CD4-positive, alpha-beta T cell (primary cell): ENCODE results near the gene TMPRSS6. TPM values are rescaled to one million over a fixed set of nuclear protein-coding genes. Genes with fewer than 3 reads are reported as not detected.
A peak's percentile ranks its signal among the peaks of the same experiment; 100 is the strongest.

Source experiments
- ATAC-seq: fragments of 200-7000 bp; cut with Tn5 transposase; one replicate; pipeline ENCODE4 v1.10.0; 2022; ENCODE audit warnings: mild to moderate bottlenecking; ENCODE audit not compliant: poor library complexity
- CTCF ChIA-PET: fragments of 350-600 bp; sonication (Branson Sonifier 250); formaldehyde crosslinking; loops from one replicate; lab custom pipeline; 2021; ENCODE audit warnings: antibody characterized with exemption, inconsistent platforms; lab: Charles Lee
- POLR2A ChIA-PET: fragments of 350-600 bp; sonication (Branson Sonifier 250); formaldehyde crosslinking; loops from one replicate; lab custom pipeline; 2021; ENCODE audit warnings: antibody characterized with exemption, inconsistent platforms; lab: Charles Lee
- DNase-seq, 14 experiments: peaks; one replicate each; pipeline ENCODE4 v3.0.0-alpha.2; 2013 to 2020; ENCODE audit warnings: mixed read lengths in 2 of 14
- H3K27ac ChIP-seq, 2 donors: one replicate each; pipeline versions ENCODE4 v1.5.1 to v1.7.0; 2013; ENCODE audit warnings: low read length in 2 of 2, low read depth in 1 of 2, mild to moderate bottlenecking in 1 of 2
- H3K27me3 ChIP-seq, 2 experiments: 1 replicate in 1 of 2; 2 replicates in 1 of 2; pipeline versions ENCODE4 v1.6.1 to v1.7.0; 2013; ENCODE audit warnings: low read length in 2 of 2, control low read depth in 1 of 2, mild to moderate bottlenecking in 1 of 2, moderate library complexity in 1 of 2; ENCODE audit not compliant: insufficient read depth in 2 of 2, control insufficient read depth in 1 of 2
- H3K36me3 ChIP-seq: one replicate; pipeline ENCODE4 v1.6.1; 2013; ENCODE audit warnings: low read length, control low read depth; ENCODE audit not compliant: insufficient read depth
- H3K4me1 ChIP-seq: one replicate; pipeline ENCODE4 v1.6.1; 2013; ENCODE audit warnings: low read length, control low read depth; ENCODE audit not compliant: insufficient read depth
- H3K4me3 ChIP-seq: one replicate; pipeline ENCODE4 v1.5.1; 2013; ENCODE audit warnings: mild to moderate bottlenecking, low read length, moderate library complexity
- H3K9me3 ChIP-seq, 2 experiments: 1 replicate in 1 of 2; 2 replicates in 1 of 2; pipeline versions ENCODE4 v1.6.1 to v1.7.0; 2013; ENCODE audit warnings: low read length in 2 of 2, mild to moderate bottlenecking in 2 of 2, control low read depth in 1 of 2, moderate library complexity in 1 of 2; ENCODE audit not compliant: control insufficient read depth in 1 of 2, insufficient read depth in 1 of 2
- H3K27ac Mint-ChIP-seq: one replicate; pipeline ENCODE4 v1.8.0; 2020; ENCODE audit warnings: mixed read lengths
- H3K27me3 Mint-ChIP-seq: one replicate; pipeline ENCODE4 v1.8.0; 2021; ENCODE audit warnings: mixed read lengths
- H3K36me3 Mint-ChIP-seq: one replicate; pipeline ENCODE4 v1.8.0; 2021; ENCODE audit warnings: low read depth, mixed read lengths
- H3K4me1 Mint-ChIP-seq: one replicate; pipeline ENCODE4 v1.8.0; 2021; ENCODE audit warnings: low read depth, mixed read lengths
- H3K4me3 Mint-ChIP-seq: one replicate; pipeline ENCODE4 v1.8.0; 2020; ENCODE audit warnings: mild to moderate bottlenecking, mixed read lengths
- H3K9me3 Mint-ChIP-seq: one replicate; pipeline ENCODE4 v1.8.0; 2020; ENCODE audit warnings: mixed read lengths
- intact Hi-C, 2 experiments: fragments of 100-400 bp; cut with DNase I in 1 of 2; cut with micrococcal nuclease in 1 of 2; formaldehyde crosslinking; loops; one replicate each; pipeline versions ENCODE4 v1.15.1 to v1.9.0; 2023 to 2025; cut with DNase I, micrococcal nuclease
- total RNA-seq, 174 experiments: library from RNA in 2 of 174; stranded (reverse) in 2 of 174; gene quantifications; one replicate each; pipeline ENCODE4 v1.2.3 and lab custom pipeline; 2021 to 2026
- TF ChIP-seq, protein P1 (sequence below): fragments of 200-600 bp; IDR thresholded peaks from one replicate; pipeline ENCODE4 v1.8.0; 2022; ENCODE audit warnings: antibody characterized with exemption, mild to moderate bottlenecking

Gene TMPRSS6
- total RNA-seq, 2 experiments from 2014 or later = 0.19 to 0.39 TPM

DNA sequence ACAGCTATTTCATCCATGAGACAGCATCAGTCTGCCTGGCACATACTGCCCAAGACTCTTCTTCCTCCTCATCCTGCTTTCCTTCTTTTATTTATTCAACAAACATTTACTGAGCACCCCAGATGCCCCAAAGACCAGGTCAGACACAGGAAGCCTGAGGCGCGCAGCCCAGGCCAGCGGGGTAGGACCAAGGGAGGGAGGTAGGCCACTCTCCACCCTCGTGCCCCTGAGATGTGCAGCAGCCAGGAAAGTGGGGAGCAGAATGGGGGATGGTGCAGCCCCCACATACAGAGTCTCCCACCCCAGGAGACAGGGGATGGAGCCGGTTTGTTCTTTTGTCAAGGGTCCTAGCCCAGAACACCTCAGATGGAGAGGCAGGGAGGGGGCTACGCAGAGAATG, 44.4 kb upstream of the TMPRSS6 start:
- intact Hi-C loops = no loop called here
- DNase-seq (no peak), ATAC-seq (no peak)
- Histone ChIP-seq H3K27me3 (no peaks in the 10 kb centered on the region), H3K36me3 (no peaks in the 10 kb centered on the region), H3K4me3 (no peak overlapping the region), H3K9me3 (no peaks in the 10 kb centered on the region), H3K4me1 (peaks cover 22% of the 10 kb centered on the region), H3K27ac (no peak overlapping the region)
- Mint-ChIP-seq H3K9me3 (no peaks in the 10 kb centered on the region), H3K27me3 (no peaks in the 10 kb centered on the region), H3K27ac (no peak overlapping the region), H3K4me3 (no peak overlapping the region), H3K36me3 (peaks cover 8% of the 10 kb centered on the region), H3K4me1 (peaks cover 41% of the 10 kb centered on the region)
- POLR2A ChIA-PET = no interaction called here
- TF ChIP-seq, protein P1, sequence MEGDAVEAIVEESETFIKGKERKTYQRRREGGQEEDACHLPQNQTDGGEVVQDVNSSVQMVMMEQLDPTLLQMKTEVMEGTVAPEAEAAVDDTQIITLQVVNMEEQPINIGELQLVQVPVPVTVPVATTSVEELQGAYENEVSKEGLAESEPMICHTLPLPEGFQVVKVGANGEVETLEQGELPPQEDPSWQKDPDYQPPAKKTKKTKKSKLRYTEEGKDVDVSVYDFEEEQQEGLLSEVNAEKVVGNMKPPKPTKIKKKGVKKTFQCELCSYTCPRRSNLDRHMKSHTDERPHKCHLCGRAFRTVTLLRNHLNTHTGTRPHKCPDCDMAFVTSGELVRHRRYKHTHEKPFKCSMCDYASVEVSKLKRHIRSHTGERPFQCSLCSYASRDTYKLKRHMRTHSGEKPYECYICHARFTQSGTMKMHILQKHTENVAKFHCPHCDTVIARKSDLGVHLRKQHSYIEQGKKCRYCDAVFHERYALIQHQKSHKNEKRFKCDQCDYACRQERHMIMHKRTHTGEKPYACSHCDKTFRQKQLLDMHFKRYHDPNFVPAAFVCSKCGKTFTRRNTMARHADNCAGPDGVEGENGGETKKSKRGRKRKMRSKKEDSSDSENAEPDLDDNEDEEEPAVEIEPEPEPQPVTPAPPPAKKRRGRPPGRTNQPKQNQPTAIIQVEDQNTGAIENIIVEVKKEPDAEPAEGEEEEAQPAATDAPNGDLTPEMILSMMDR = no peak
- CTCF ChIA-PET = no interaction called here

DNA sequence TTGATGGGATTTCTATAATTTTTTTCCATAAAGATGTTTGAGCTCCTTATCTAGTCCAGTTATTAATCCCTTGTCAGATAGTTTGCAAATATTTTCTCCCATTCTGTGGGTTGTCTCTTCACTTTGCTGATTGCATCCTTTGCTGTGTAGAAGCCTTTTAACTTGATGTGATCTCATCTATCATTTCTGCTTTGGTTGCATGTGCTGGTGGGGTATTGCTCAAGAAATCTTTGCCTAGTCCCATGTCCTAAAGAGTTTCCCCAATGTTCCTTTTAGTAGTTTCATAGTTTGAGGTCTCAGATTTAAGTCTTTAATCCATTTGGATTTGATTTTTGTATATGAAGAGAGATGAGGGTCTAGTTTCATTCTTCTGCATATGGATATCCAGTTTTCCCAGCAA, 41.9 kb upstream of the TMPRSS6 start:
- Histone ChIP-seq H3K4me3 (no peak overlapping the region), H3K27me3 (no peaks in the 10 kb centered on the region), H3K9me3 (no peaks in the 10 kb centered on the region), H3K4me1 (peaks cover 41% of the 10 kb centered on the region), H3K36me3 (no peaks in the 10 kb centered on the region), H3K27ac (no peak overlapping the region)
- TF ChIP-seq, protein P1 = no peak
- Mint-ChIP-seq H3K4me3 (peak overlapping the region; percentile 21), H3K27ac (peak overlapping the region; percentile 97), H3K4me1 (peaks cover 57% of the 10 kb centered on the region), H3K27me3 (no peaks in the 10 kb centered on the region), H3K36me3 (peaks cover 21% of the 10 kb centered on the region), H3K9me3 (no peaks in the 10 kb centered on the region)
- intact Hi-C loops = no loop called here
- ChIA-PET CTCF (interaction anchor here (1.2 to 5.5 kb wide), 3 partner anchors 11 to 30 kb away, joined by 4 to 24 read pairs (median 13); no protein-coding TSS in a partner anchor), POLR2A (interaction anchor here (4.7 to 6.3 kb wide), 2 partner anchors 12 to 29 kb away, joined by 44 to 62 read pairs; no protein-coding TSS in a partner anchor)
- ATAC-seq (no peak), DNase-seq (no peak)

DNA sequence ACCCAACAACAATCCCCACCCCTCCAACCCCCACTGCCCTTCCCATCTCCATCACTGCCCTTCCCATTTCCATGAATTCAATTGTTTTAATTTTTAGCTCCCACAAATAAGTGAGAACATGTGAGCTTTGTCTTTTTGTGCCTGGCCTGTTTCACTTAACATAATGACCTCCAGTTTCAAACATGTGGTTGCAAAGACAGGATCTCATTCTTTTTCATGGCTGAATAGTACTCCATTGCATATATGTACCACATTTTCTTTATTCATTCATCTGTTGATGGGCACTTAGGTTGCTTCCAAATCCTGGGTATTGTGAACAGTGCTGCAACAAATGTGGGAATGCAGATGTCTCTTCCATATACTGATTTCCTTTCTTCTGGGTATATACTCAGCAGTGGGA, 41.2 kb upstream of the TMPRSS6 start:
- Histone ChIP-seq H3K27ac (peak overlapping the region; percentile 61 to 82), H3K4me1 (peaks cover 48% of the 10 kb centered on the region), H3K4me3 (no peak overlapping the region), H3K9me3 (no peaks in the 10 kb centered on the region), H3K36me3 (peaks cover 4% of the 10 kb centered on the region), H3K27me3 (no peaks in the 10 kb centered on the region)
- H3K36me3 Mint-ChIP-seq = peaks cover 28% of the 10 kb centered on the region
- TF ChIP-seq, protein P1 = no peak
- no peaks in the 10 kb centered on the region for H3K9me3 Mint-ChIP-seq
- no peak for ATAC-seq
- no peak for DNase-seq
- ChIA-PET POLR2A (interaction anchor here (0.7 to 6.3 kb wide), 9 partner anchors 11 to 416 kb away, joined by 3 to 62 read pairs (median 5); no protein-coding TSS in a partner anchor), CTCF (interaction anchor here (1.3 to 5.5 kb wide), 4 partner anchors 10 to 49 kb away, joined by 3 to 24 read pairs (median 9); no protein-coding TSS in a partner anchor)
- peak overlapping the region; percentile 59 for H3K4me3 Mint-ChIP-seq
- peaks cover 64% of the 10 kb centered on the region for H3K4me1 Mint-ChIP-seq
- intact Hi-C loops = no loop called here
- H3K27ac Mint-ChIP-seq = peak overlapping the region; percentile 97
- H3K27me3 Mint-ChIP-seq = no peaks in the 10 kb centered on the region
